Measurements from ENCODE around the gene CAMTA2.

The CAMTA2 gene

GRCh38 chr17:4986951-4987766 lies at the start of gene CAMTA2:
Gene CAMTA2, minus strand, starts transcription at chr17:4987675. Its CDS starts 1,453 bp downstream, at chr17:4986222.
- TF ChIP-seq, protein P1, sequence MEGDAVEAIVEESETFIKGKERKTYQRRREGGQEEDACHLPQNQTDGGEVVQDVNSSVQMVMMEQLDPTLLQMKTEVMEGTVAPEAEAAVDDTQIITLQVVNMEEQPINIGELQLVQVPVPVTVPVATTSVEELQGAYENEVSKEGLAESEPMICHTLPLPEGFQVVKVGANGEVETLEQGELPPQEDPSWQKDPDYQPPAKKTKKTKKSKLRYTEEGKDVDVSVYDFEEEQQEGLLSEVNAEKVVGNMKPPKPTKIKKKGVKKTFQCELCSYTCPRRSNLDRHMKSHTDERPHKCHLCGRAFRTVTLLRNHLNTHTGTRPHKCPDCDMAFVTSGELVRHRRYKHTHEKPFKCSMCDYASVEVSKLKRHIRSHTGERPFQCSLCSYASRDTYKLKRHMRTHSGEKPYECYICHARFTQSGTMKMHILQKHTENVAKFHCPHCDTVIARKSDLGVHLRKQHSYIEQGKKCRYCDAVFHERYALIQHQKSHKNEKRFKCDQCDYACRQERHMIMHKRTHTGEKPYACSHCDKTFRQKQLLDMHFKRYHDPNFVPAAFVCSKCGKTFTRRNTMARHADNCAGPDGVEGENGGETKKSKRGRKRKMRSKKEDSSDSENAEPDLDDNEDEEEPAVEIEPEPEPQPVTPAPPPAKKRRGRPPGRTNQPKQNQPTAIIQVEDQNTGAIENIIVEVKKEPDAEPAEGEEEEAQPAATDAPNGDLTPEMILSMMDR (IDR thresholded peaks at IDR 0.05; ENCODE audit: low read depth, low read length), result peak; percentile 93
- DNase-seq, result peak; percentile 94
- no peaks in the 10 kb centered on the region for H3K9me3 ChIP-seq (ENCODE audit: severe bottlenecking)
- peak within 1 kb of the TSS; percentile 73 for H3K4me3 ChIP-seq (ENCODE audit: low read depth, low read length)
- H3K27me3 ChIP-seq (ENCODE audit: insufficient read depth, low read depth, severe bottlenecking), result no peaks in the 10 kb centered on the region
- H3K36me3 ChIP-seq, result peaks cover 11% of the 10 kb centered on the region
- peak within 1 kb of the TSS; percentile 74 for H3K27ac ChIP-seq

- no peak within 1 kb of the TSS for H3K4me3 ChIP-seq (ENCODE audit: low read depth, low read length)
- TF ChIP-seq, protein P1 (IDR thresholded peaks at IDR 0.05; ENCODE audit: low read depth, low read length), result no peak
- DNase-seq, result no peak
Measured at GRCh38 chr17:5035315-5035714, 47.8 kb upstream of the CAMTA2 start, which contains the start of gene SLC52A1. Gene SLC52A1, minus strand, starts transcription at chr17:5035426. Its CDS starts 820 bp downstream, at chr17:5034606.

DNA sequence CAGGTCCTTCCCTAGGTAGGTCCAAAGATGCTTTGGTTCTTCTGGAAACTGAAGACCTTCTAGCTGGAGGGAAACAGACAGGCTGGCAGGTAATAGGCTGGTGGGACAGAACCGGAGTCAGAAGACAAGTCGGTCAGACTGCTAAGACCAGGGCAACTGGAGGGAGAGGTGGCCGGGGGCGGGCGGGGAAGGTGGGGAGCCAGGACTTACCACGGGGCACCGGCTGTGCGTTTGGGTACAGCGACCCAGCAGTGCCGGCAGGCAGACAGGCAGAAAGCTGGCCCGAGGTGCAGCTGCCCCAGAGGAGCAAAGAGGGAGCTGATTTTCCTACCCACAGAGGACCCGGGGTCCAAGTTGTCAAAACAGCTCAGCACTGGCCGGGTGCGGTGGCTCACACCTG lies 47.2 kb upstream of the CAMTA2 start:
- no peaks in the 10 kb centered on the region for H3K36me3 ChIP-seq
- DNase-seq, result no peak
- H3K27me3 ChIP-seq (ENCODE audit: insufficient read depth, low read depth, severe bottlenecking), result no peaks in the 10 kb centered on the region
- H3K9me3 ChIP-seq (ENCODE audit: severe bottlenecking), result no peaks in the 10 kb centered on the region
- no peak overlapping the region for H3K27ac ChIP-seq
- H3K4me3 ChIP-seq (ENCODE audit: low read depth, low read length), result no peak overlapping the region
- TF ChIP-seq, protein P1 (IDR thresholded peaks at IDR 0.05; ENCODE audit: low read depth, low read length), result no peak

More at GRCh38 chr17:5035315-5035714, 47.8 kb upstream of the CAMTA2 start, which contains the start of gene SLC52A1:
- Histone ChIP-seq H3K27ac (no peak within 1 kb of the TSS), H3K27me3 (ENCODE audit: insufficient read depth, low read depth, severe bottlenecking) (no peaks in the 10 kb centered on the region), H3K9me3 (ENCODE audit: severe bottlenecking) (no peaks in the 10 kb centered on the region), H3K36me3 (no peaks in the 10 kb centered on the region)

- no peaks in the 10 kb centered on the region for H3K27me3 ChIP-seq (ENCODE audit: insufficient read depth, low read depth, severe bottlenecking)
- no peak for DNase-seq
- no peaks in the 10 kb centered on the region for H3K36me3 ChIP-seq
- no peak overlapping the region for H3K27ac ChIP-seq
- H3K9me3 ChIP-seq (ENCODE audit: severe bottlenecking), result no peaks in the 10 kb centered on the region
- no peak overlapping the region for H3K4me3 ChIP-seq (ENCODE audit: low read depth, low read length)
- TF ChIP-seq, protein P1 (IDR thresholded peaks at IDR 0.05; ENCODE audit: low read depth, low read length), result no peak
Measured at GRCh38 chr17:5034063-5034462, 46.6 kb upstream of the CAMTA2 start.

- no peak overlapping the region for H3K4me3 ChIP-seq (ENCODE audit: low read depth, low read length)
- H3K9me3 ChIP-seq (ENCODE audit: severe bottlenecking), result no peaks in the 10 kb centered on the region
- no peaks in the 10 kb centered on the region for H3K27me3 ChIP-seq (ENCODE audit: insufficient read depth, low read depth, severe bottlenecking)
- TF ChIP-seq, protein P1 (IDR thresholded peaks at IDR 0.05; ENCODE audit: low read depth, low read length), result 0 out of 2 replicates have a peak, but pooled peaks have one; percentile 9
- no peak overlapping the region for H3K27ac ChIP-seq
- H3K36me3 ChIP-seq, result no peaks in the 10 kb centered on the region
- no peak for DNase-seq
Measured at GRCh38 chr17:5033352-5034015, 46.0 kb upstream of the CAMTA2 start.
